ENCODE measurements around the gene EARS2.

Gene EARS2

GRCh38 chr16:23499801-23500200, 57.3 kb downstream of the EARS2 start:
- no peak for TF ChIP-seq CTCF (IDR thresholded peaks at IDR 0.05)
- Histone ChIP-seq H3K4me1 (ENCODE audit: control insufficient read depth in 1 of 2, insufficient read depth in 1 of 2, low read depth in 1 of 2, low read length in 1 of 2) (peaks cover 12 to 16% of the 10 kb centered on the region in 2 experiments), H3K36me3 (peaks cover 5% of the 10 kb centered on the region)

GRCh38 chr16:23498863-23499262, 58.3 kb downstream of the EARS2 start:
- Histone ChIP-seq H3K36me3 (peaks cover 14% of the 10 kb centered on the region), H3K4me3 (ENCODE audit: low read depth in 1 of 2, low read length in 1 of 2) (no peak overlapping the region), H3K9me3 (no peaks in the 10 kb centered on the region), H3K27me3 (no peaks in the 10 kb centered on the region), H3K27ac (no peak overlapping the region), H3K4me1 (ENCODE audit: control insufficient read depth in 1 of 2, insufficient read depth in 1 of 2, low read depth in 1 of 2, low read length in 1 of 2) (peaks cover 3 to 8% of the 10 kb centered on the region in 2 experiments)
- TF ChIP-seq CTCF (IDR thresholded peaks at IDR 0.05), result no peak

More at GRCh38 chr16:23499801-23500200, 57.3 kb downstream of the EARS2 start:
- H3K27ac ChIP-seq, result no peak overlapping the region
- no peaks in the 10 kb centered on the region for H3K9me3 ChIP-seq
- no peak overlapping the region for H3K4me3 ChIP-seq (ENCODE audit: low read depth in 1 of 2, low read length in 1 of 2)
- no peaks in the 10 kb centered on the region for H3K27me3 ChIP-seq

- Histone ChIP-seq H3K9me3 (no peaks in the 10 kb centered on the region), H3K4me1 (ENCODE audit: control insufficient read depth in 1 of 2, insufficient read depth in 1 of 2, low read depth in 1 of 2, low read length in 1 of 2) (peaks cover 3 to 8% of the 10 kb centered on the region in 2 experiments), H3K27ac (no peak overlapping the region), H3K27me3 (no peaks in the 10 kb centered on the region), H3K4me3 (ENCODE audit: low read depth in 1 of 2, low read length in 1 of 2) (no peak overlapping the region), H3K36me3 (peaks cover 28% of the 10 kb centered on the region)
- no peak for TF ChIP-seq CTCF (IDR thresholded peaks at IDR 0.05)
These were observed 59.6 kb downstream of the EARS2 start for GRCh38 chr16:23497543-23497868.

- Histone ChIP-seq H3K36me3 (peaks cover 33% of the 10 kb centered on the region), H3K27ac (no peak overlapping the region), H3K9me3 (no peaks in the 10 kb centered on the region), H3K4me3 (ENCODE audit: low read depth in 1 of 2, low read length in 1 of 2) (no peak overlapping the region), H3K27me3 (no peaks in the 10 kb centered on the region), H3K4me1 (ENCODE audit: control insufficient read depth in 1 of 2, insufficient read depth in 1 of 2, low read depth in 1 of 2, low read length in 1 of 2) (peaks cover 3 to 8% of the 10 kb centered on the region in 2 experiments)
- no peak for TF ChIP-seq CTCF (IDR thresholded peaks at IDR 0.05)
These were observed 60.2 kb downstream of the EARS2 start for GRCh38 chr16:23496821-23497542.

- H3K27ac ChIP-seq, result no peak overlapping the region
- H3K27me3 ChIP-seq, result no peaks in the 10 kb centered on the region
- peaks cover 38% of the 10 kb centered on the region for H3K36me3 ChIP-seq
- H3K4me1 ChIP-seq (ENCODE audit: control insufficient read depth in 1 of 2, insufficient read depth in 1 of 2, low read depth in 1 of 2, low read length in 1 of 2), result peaks cover 1 to 3% of the 10 kb centered on the region in 2 experiments
- H3K4me3 ChIP-seq (ENCODE audit: low read depth in 1 of 2, low read length in 1 of 2), result no peak overlapping the region
- no peaks in the 10 kb centered on the region for H3K9me3 ChIP-seq
- no peak for TF ChIP-seq CTCF (IDR thresholded peaks at IDR 0.05)
These were observed 61.5 kb downstream of the EARS2 start for GRCh38 chr16:23495671-23496070.

Data from neutrophil (primary cell).